ENCODE measurements around the gene SNX1.

DNA sequence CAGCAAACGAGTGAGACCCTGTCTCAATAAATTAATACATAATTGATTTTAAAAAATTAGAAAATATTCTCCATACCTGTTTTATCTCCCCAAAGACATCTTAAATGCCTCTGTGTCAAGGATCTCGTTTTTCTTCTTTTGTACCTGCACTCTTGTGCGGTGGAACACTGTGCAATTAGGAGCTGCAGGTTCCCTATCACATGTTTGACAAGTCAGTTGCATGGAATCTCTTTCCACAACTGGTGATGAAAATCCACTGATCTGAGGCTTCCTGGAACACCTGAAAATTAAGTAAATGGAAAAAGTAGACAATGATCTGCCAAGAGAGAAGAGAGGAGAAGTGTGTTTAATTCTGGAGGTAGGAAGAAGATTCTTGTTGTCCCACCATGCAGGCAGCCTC lies 52.8 kb downstream of the SNX1 start:
- TF ChIP-seq, protein P1, sequence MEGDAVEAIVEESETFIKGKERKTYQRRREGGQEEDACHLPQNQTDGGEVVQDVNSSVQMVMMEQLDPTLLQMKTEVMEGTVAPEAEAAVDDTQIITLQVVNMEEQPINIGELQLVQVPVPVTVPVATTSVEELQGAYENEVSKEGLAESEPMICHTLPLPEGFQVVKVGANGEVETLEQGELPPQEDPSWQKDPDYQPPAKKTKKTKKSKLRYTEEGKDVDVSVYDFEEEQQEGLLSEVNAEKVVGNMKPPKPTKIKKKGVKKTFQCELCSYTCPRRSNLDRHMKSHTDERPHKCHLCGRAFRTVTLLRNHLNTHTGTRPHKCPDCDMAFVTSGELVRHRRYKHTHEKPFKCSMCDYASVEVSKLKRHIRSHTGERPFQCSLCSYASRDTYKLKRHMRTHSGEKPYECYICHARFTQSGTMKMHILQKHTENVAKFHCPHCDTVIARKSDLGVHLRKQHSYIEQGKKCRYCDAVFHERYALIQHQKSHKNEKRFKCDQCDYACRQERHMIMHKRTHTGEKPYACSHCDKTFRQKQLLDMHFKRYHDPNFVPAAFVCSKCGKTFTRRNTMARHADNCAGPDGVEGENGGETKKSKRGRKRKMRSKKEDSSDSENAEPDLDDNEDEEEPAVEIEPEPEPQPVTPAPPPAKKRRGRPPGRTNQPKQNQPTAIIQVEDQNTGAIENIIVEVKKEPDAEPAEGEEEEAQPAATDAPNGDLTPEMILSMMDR (IDR thresholded peaks at IDR 0.05; ENCODE audit: extremely low read depth in 1 of 2, insufficient read depth in 1 of 2, low read depth in 1 of 2, low read length in 2 of 2), result no peak
- TF ChIP-seq POLR2AphosphoS5 (IDR thresholded peaks at IDR 0.05; ENCODE audit: insufficient read depth, low read depth, low read length) (no peak), GATA2 (IDR thresholded peaks at IDR 0.05; ENCODE audit: insufficient read depth, insufficient read length, low read depth, low read length) (no peak), EZH2 (IDR thresholded peaks at IDR 0.05; ENCODE audit: borderline replicate concordance, low read depth, low read length, severe bottlenecking) (no peak), JUN (IDR thresholded peaks at IDR 0.05; ENCODE audit: borderline replicate concordance, insufficient read depth, insufficient read length, low read depth) (no peak), POLR2A (IDR thresholded peaks at IDR 0.05; ENCODE audit: low read depth, low read length) (no peak)
- TF ChIP-seq, protein P2, sequence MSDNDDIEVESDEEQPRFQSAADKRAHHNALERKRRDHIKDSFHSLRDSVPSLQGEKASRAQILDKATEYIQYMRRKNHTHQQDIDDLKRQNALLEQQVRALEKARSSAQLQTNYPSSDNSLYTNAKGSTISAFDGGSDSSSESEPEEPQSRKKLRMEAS (IDR thresholded peaks at IDR 0.05; ENCODE audit: insufficient read depth, insufficient read length), result no peak

Data from endothelial cell of umbilical vein (primary cell).